HAP-1 (cell line): Measurements from ENCODE around the gene ASB10.

ENCODE experiments used
- DNase-seq, 2 experiments: peaks; one replicate each; pipeline ENCODE4 v3.0.0-alpha.2; 2016 to 2020; ENCODE audit warnings: low spot score in 2 of 2
- H3K27me3 ChIP-seq: fragments of 250-450 bp; sonication (Bioruptor Pico); 2 replicates; pipeline ENCODE4 v1.5.1; 2020; ENCODE audit warnings: low read depth, mild to moderate bottlenecking, moderate library complexity
- H3K36me3 ChIP-seq: fragments of 250-450 bp; sonication (Bioruptor Pico); replicated peaks from 2 replicates; pipeline ENCODE4 v1.5.1; 2020; ENCODE audit warnings: mild to moderate bottlenecking
- H3K4me1 ChIP-seq: fragments of 250-450 bp; sonication (Bioruptor Pico); 2 replicates; pipeline ENCODE4 v1.5.1; 2020; ENCODE audit warnings: mild to moderate bottlenecking
- H3K4me3 ChIP-seq: fragments of 250-450 bp; sonication (Bioruptor Pico); 2 replicates; pipeline ENCODE4 v1.5.1; 2020; ENCODE audit warnings: mild to moderate bottlenecking, moderate library complexity
- H3K9me3 ChIP-seq: fragments of 250-450 bp; sonication (Bioruptor Pico); 2 replicates; pipeline ENCODE4 v1.5.1; 2020; ENCODE audit warnings: mild to moderate bottlenecking, moderate library complexity
- in situ Hi-C: fragments of 300-500 bp; cut with MboI; formaldehyde crosslinking; loops from 3 replicates; pipeline ENCODE4 v1.14.3; 2020; ENCODE audit warnings: low sequenced_read_pairs, inconsistent platforms, mixed read lengths

Gene ASB10

GRCh38 chr7:151173386-151174245, 13.4 kb downstream of the ASB10 start:
- Histone ChIP-seq H3K4me3 (no peak overlapping the region), H3K9me3 (no peaks in the 10 kb centered on the region), H3K27me3 (peaks cover 12% of the 10 kb centered on the region), H3K36me3 (no peaks in the 10 kb centered on the region), H3K4me1 (no peaks in the 10 kb centered on the region)
- in situ Hi-C loops = no loop called here
- no peak for DNase-seq

GRCh38 chr7:151172273-151173141, 14.5 kb downstream of the ASB10 start:
- peak; percentile 61 to 83 for DNase-seq
- in situ Hi-C loops = no loop called here
- Histone ChIP-seq H3K4me3 (no peak overlapping the region), H3K27me3 (peaks cover 20% of the 10 kb centered on the region), H3K36me3 (no peaks in the 10 kb centered on the region), H3K9me3 (no peaks in the 10 kb centered on the region), H3K4me1 (no peaks in the 10 kb centered on the region)

- peaks cover 40% of the 10 kb centered on the region for H3K27me3 ChIP-seq
These were observed 18.3 kb downstream of the ASB10 start for GRCh38 chr7:151168787-151169162.

GRCh38 chr7:151168003-151168786, 18.9 kb downstream of the ASB10 start:
- no peaks in the 10 kb centered on the region for H3K9me3 ChIP-seq
- H3K4me1 ChIP-seq = no peaks in the 10 kb centered on the region
- peak; percentile 29 to 74 for DNase-seq
- in situ Hi-C loops = no loop called here
- H3K27me3 ChIP-seq = peaks cover 40% of the 10 kb centered on the region
- peak overlapping the region; percentile 41 for H3K4me3 ChIP-seq
- no peaks in the 10 kb centered on the region for H3K36me3 ChIP-seq

More at GRCh38 chr7:151168787-151169162, 18.3 kb downstream of the ASB10 start:
- DNase-seq = no peak
- Histone ChIP-seq H3K36me3 (no peaks in the 10 kb centered on the region), H3K9me3 (no peaks in the 10 kb centered on the region), H3K4me3 (no peak overlapping the region), H3K4me1 (no peaks in the 10 kb centered on the region)
- in situ Hi-C loops = no loop called here

GRCh38 chr7:151167197-151167961, 19.7 kb downstream of the ASB10 start, which contains the start of gene GBX1:
Gene GBX1 (minus strand): TSS chr7:151167694. CDS start chr7:151167548, 146 bp downstream.
- H3K4me3 ChIP-seq = peak within 1 kb of the TSS; percentile 41
- no peaks in the 10 kb centered on the region for H3K9me3 ChIP-seq
- peaks cover 40% of the 10 kb centered on the region for H3K27me3 ChIP-seq
- in situ Hi-C loops = no loop called here
- H3K4me1 ChIP-seq = no peaks in the 10 kb centered on the region
- no peaks in the 10 kb centered on the region for H3K36me3 ChIP-seq
- DNase-seq = peak in 1 of 2 experiments; percentile 70

- Histone ChIP-seq H3K4me1 (no peaks in the 10 kb centered on the region), H3K9me3 (no peaks in the 10 kb centered on the region), H3K4me3 (peak overlapping the region; percentile 41), H3K36me3 (no peaks in the 10 kb centered on the region), H3K27me3 (peaks cover 42% of the 10 kb centered on the region)
- DNase-seq = peak in 1 of 2 experiments; percentile 41
- in situ Hi-C loops = no loop called here
These were observed 20.3 kb downstream of the ASB10 start for GRCh38 chr7:151166629-151167196.

GRCh38 chr7:151161757-151162156, 25.3 kb downstream of the ASB10 start:
- DNase-seq = no peak
- Histone ChIP-seq H3K36me3 (no peaks in the 10 kb centered on the region), H3K4me3 (no peak overlapping the region), H3K9me3 (no peaks in the 10 kb centered on the region), H3K27me3 (peaks cover 26% of the 10 kb centered on the region), H3K4me1 (no peaks in the 10 kb centered on the region)
- in situ Hi-C loops = no loop called here

GRCh38 chr7:151157645-151158329, 29.3 kb downstream of the ASB10 start:
- in situ Hi-C loops = no loop called here
- peaks cover 11% of the 10 kb centered on the region; the same call in 1 of the 2 replicates for H3K27me3 ChIP-seq
- no peak overlapping the region for H3K4me3 ChIP-seq
- no peaks in the 10 kb centered on the region for H3K4me1 ChIP-seq
- DNase-seq = no peak
- H3K9me3 ChIP-seq = no peaks in the 10 kb centered on the region
- no peaks in the 10 kb centered on the region for H3K36me3 ChIP-seq

- H3K9me3 ChIP-seq = no peaks in the 10 kb centered on the region
- no peak for DNase-seq
- H3K4me3 ChIP-seq = no peak overlapping the region
- no peaks in the 10 kb centered on the region for H3K36me3 ChIP-seq
- no peaks in the 10 kb centered on the region for H3K4me1 ChIP-seq
- peaks cover 17% of the 10 kb centered on the region for H3K27me3 ChIP-seq
- in situ Hi-C loops = no loop called here
These were observed 34.2 kb downstream of the ASB10 start for GRCh38 chr7:151152643-151153513.

- Histone ChIP-seq H3K9me3 (no peaks in the 10 kb centered on the region), H3K27me3 (peaks cover 11% of the 10 kb centered on the region), H3K4me1 (no peaks in the 10 kb centered on the region), H3K36me3 (no peaks in the 10 kb centered on the region), H3K4me3 (no peak overlapping the region)
- DNase-seq = no peak
- in situ Hi-C loops = no loop called here
These were observed 36.7 kb downstream of the ASB10 start for GRCh38 chr7:151150388-151150787.

GRCh38 chr7:151148319-151149259, 38.5 kb downstream of the ASB10 start:
- H3K36me3 ChIP-seq = peaks cover 6% of the 10 kb centered on the region
- H3K4me1 ChIP-seq = no peaks in the 10 kb centered on the region
- H3K27me3 ChIP-seq = peaks cover 11% of the 10 kb centered on the region
- H3K4me3 ChIP-seq = no peak overlapping the region
- in situ Hi-C loops = no loop called here
- no peaks in the 10 kb centered on the region for H3K9me3 ChIP-seq
- DNase-seq = peak in 1 of 2 experiments; percentile 9
